Measurements from ENCODE around the gene FAIM. TPM values are rescaled to one million over a fixed set of nuclear protein-coding genes. Genes with fewer than 3 reads are reported as not detected.

FAIM gene, protein sequence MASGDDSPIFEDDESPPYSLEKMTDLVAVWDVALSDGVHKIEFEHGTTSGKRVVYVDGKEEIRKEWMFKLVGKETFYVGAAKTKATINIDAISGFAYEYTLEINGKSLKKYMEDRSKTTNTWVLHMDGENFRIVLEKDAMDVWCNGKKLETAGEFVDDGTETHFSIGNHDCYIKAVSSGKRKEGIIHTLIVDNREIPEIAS
- 3.1 and 8.8 TPM in 2 replicates for total RNA-seq

GRCh38 chr3:138608322-138609135, at the start of gene FAIM:
TSS of gene FAIM (plus strand) at chr3:138608771. CDS start at chr3:138619727, 10,956 bp downstream.

GRCh38 chr3:138594150-138594934, 14.2 kb upstream of the FAIM start, which contains the start of gene CEP70:
TSS of gene CEP70 (minus strand) at chr3:138594260. CDS start at chr3:138572927, 21,333 bp downstream.

Other genes starting within 250 kb of the FAIM start
- 0.85 and 1.4 TPM in 2 replicates for gene ESYT3, start 174.2 kb upstream of the FAIM start, total RNA-seq
- 3.4 and 8.2 TPM in 2 replicates for gene CEP70, start 14.5 kb upstream of the FAIM start, total RNA-seq
- 1.6 and 2.9 TPM in 2 replicates for gene PIK3CB, start 226.2 kb downstream of the FAIM start, total RNA-seq